Esophagus squamous epithelium (tissue), 4 donors: ENCODE measurements around the gene NOTCH4.

ENCODE experiments used
- CTCF ChIP-seq, 6 experiments: fragments of 450-650 bp in 4 of 6; fragments of 200-600 bp in 2 of 6; sonication (generic) in 2 of 6; IDR thresholded peaks; one replicate each; pipeline ENCODE4 v1.5.1; 2016 to 2019; ENCODE audit warnings: antibody characterized with exemption in 6 of 6, mild to moderate bottlenecking in 4 of 6, moderate library complexity in 4 of 6
- POLR2A ChIP-seq, 4 donors: fragments of 450-650 bp; IDR thresholded peaks; one replicate each; pipeline ENCODE4 v1.6.1; 2017; ENCODE audit warnings: antibody characterized with exemption in 4 of 4, mild to moderate bottlenecking in 4 of 4, moderate library complexity in 3 of 4

GRCh38 chr6:32218167-32218566 is 5.7 kb downstream of the NOTCH4 start:
- TF ChIP-seq CTCF (IDR thresholded peaks at IDR 0.05) (no peak), POLR2A (IDR thresholded peaks at IDR 0.05) (no peak)
